ENCODE results near the gene EEF1G. TPM values are rescaled to one million over a fixed set of nuclear protein-coding genes. Genes with fewer than 3 reads are reported as not detected.
A peak's percentile ranks its signal among the peaks of the same experiment; 100 is the strongest.

The EEF1G gene
- total and polyA plus RNA-seq, 2 of the 13 experiments (the other 11 are each of a cell fraction or from before 2014, with no cell fraction given), result 1,787 to 2,144 TPM

DNA sequence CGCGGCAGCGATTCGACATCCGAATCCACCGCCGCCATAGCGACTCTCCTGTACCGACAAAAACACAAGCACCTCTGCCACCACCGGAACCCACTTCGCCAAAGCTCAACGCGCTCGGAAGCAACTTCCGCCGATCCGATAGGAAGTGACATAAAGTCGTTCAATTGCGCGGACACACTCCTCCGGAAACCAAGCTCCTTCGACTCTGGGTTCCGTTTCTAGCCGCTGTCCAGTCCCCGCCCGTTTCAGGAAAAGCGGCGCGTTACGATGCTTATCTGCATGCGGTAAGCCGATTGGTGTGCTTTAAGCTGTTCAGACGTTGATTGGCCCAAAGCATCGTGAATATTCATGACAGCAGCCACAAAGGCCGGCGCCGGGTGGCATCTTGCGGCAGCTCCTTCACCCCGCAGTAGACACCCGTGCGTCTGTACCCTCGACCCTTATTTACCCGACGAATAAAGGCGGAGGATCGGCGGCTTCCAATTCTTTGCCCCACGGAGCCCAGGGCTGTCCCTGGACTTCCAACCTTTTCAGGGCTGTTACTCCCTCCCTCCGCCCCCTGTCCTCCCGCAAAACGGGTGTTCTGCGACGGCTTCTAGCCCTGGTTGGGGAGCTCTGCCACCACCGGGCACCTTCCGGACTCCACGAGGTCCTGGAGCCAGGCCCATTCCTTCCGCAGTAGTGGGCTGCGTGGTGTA is 17.9 kb upstream of the EEF1G start, which contains the start of gene TUT1 (continued):
- TF ChIP-seq ATF6 (CRISPR knock-in tag; conservative IDR thresholded peaks at IDR 0.05) (0 out of 2 replicates have a peak, but pooled peaks have one; percentile 66), GPN1 (CRISPR knock-in tag; IDR thresholded peaks at IDR 0.05; ENCODE audit: borderline replicate concordance) (no peak), AFF4 (CRISPR knock-in tag; IDR thresholded peaks at IDR 0.05) (no peak), HNF1A (IDR thresholded peaks at IDR 0.05; ENCODE audit: low read depth) (no peak), HNF1A (CRISPR knock-in tag; IDR thresholded peaks at IDR 0.05; ENCODE audit: borderline replicate concordance) (peak; percentile 86; the same call in 1 of the 2 replicates), ZNF460 (CRISPR knock-in tag; IDR thresholded peaks at IDR 0.05; ENCODE audit: borderline replicate concordance) (no peak), ISL2 (CRISPR knock-in tag; IDR thresholded peaks at IDR 0.05) (peak; percentile 67), ZNF710 (CRISPR knock-in tag; IDR thresholded peaks at IDR 0.05; ENCODE audit: borderline replicate concordance) (peak; percentile 46; the same call in 1 of the 2 replicates), MBD4 (IDR thresholded peaks at IDR 0.05; ENCODE audit: borderline replicate concordance, low read length) (no peak), ZC3H13 (CRISPR knock-in tag; IDR thresholded peaks at IDR 0.05) (no peak; the same call in none of the 2 replicates)
- TF ChIP-seq, protein P1, sequence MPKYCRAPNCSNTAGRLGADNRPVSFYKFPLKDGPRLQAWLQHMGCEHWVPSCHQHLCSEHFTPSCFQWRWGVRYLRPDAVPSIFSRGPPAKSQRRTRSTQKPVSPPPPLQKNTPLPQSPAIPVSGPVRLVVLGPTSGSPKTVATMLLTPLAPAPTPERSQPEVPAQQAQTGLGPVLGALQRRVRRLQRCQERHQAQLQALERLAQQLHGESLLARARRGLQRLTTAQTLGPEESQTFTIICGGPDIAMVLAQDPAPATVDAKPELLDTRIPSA (CRISPR knock-in tag; IDR thresholded peaks at IDR 0.05; ENCODE audit: borderline replicate concordance), result no peak

Measured in HepG2 (cell line).